Nephron progenitor cell (in vitro differentiated cells): ENCODE data around the gene IFNAR1.

Source experiments
- DNase-seq: peaks from one replicate; pipeline ENCODE4 v3.0.0; 2021
- H3K27ac Mint-ChIP-seq: 2 replicates; pipeline ENCODE4 v1.8.0; 2021; ENCODE audit warnings: mild to moderate bottlenecking, moderate library complexity, mixed read lengths
- H3K27me3 Mint-ChIP-seq: 2 replicates; pipeline ENCODE4 v1.8.0; 2021; ENCODE audit warnings: mild to moderate bottlenecking, low read depth, mixed read lengths; ENCODE audit not compliant: poor library complexity
- H3K36me3 Mint-ChIP-seq: 2 replicates; pipeline ENCODE4 v1.8.0; 2021; ENCODE audit warnings: low read depth, mixed read lengths
- H3K4me1 Mint-ChIP-seq: 2 replicates; pipeline ENCODE4 v1.8.0; 2021; ENCODE audit warnings: mixed read lengths
- H3K4me3 Mint-ChIP-seq: 2 replicates; pipeline ENCODE4 v1.8.0; 2021; ENCODE audit warnings: mild to moderate bottlenecking, moderate library complexity, mixed read lengths
- H3K9me3 Mint-ChIP-seq: 2 replicates; pipeline ENCODE4 v1.8.0; 2021; ENCODE audit warnings: mild to moderate bottlenecking, moderate library complexity, mixed read lengths
- TF ChIP-seq, protein P1 (sequence below): fragments of 200-600 bp; sonication (generic); IDR thresholded peaks from 2 replicates; pipeline ENCODE4 v1.5.0; 2021; ENCODE audit warnings: antibody characterized with exemption

The IFNAR1 gene

DNA sequence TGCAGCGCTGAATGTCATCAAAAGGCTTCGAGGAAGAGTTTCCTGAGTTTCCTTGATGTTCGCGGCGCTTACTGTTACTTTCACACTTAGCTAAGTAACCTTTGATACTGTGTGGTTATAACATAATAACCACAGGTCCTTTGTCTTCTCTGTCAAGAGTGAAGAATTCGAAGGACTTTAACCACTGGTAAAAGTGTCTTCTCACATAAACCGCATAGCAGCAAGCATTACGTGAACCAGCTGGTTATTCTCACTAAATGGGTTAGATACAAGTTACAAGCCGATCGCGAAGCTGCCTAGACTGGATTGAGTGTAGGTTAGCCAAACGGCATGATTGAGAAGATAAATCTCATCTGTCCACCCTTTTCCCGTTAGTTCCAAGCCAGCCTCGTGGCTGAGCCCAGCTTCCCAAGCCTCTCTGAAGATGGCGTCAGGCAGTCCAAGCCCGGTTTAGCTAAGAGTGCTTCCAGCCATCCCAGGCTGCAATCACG lies 60.1 kb downstream of the IFNAR1 start:
- Mint-ChIP-seq H3K9me3 (no peaks in the 10 kb centered on the region), H3K36me3 (no peaks in the 10 kb centered on the region), H3K4me3 (no peak overlapping the region), H3K27ac (no peak overlapping the region), H3K4me1 (peaks cover 19% of the 10 kb centered on the region), H3K27me3 (peaks cover 11% of the 10 kb centered on the region)
- TF ChIP-seq, protein P1, sequence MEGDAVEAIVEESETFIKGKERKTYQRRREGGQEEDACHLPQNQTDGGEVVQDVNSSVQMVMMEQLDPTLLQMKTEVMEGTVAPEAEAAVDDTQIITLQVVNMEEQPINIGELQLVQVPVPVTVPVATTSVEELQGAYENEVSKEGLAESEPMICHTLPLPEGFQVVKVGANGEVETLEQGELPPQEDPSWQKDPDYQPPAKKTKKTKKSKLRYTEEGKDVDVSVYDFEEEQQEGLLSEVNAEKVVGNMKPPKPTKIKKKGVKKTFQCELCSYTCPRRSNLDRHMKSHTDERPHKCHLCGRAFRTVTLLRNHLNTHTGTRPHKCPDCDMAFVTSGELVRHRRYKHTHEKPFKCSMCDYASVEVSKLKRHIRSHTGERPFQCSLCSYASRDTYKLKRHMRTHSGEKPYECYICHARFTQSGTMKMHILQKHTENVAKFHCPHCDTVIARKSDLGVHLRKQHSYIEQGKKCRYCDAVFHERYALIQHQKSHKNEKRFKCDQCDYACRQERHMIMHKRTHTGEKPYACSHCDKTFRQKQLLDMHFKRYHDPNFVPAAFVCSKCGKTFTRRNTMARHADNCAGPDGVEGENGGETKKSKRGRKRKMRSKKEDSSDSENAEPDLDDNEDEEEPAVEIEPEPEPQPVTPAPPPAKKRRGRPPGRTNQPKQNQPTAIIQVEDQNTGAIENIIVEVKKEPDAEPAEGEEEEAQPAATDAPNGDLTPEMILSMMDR = no peak
- DNase-seq = no peak

DNA sequence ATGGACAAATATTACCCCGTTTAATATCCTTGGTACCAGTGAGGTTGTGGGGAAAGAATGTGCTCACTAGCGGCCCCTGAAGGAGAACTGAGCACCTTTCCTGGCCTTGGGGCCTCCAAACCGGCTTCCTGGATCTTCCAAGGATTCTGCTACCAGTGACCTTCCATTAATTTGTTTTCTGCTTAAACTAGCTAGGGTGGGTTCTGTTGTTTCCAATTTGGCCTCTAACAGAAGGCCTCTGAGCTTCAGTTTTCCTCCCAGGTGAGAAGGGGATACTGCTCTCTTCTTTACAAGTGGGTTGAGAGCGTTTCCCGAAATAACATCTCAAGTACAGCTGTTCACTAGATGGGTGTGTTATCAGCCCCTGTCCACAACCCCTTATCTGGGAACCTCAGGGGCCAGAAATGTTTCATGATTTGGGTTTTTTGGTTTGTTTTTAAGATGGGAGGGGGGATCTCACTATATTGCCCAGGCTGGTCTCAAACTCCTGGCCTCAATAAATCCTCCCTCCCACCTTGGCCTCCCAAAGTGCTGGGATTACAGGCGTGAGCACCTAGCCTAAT lies 61.5 kb downstream of the IFNAR1 start:
- no peak for DNase-seq
- TF ChIP-seq, protein P1 = no peak
- H3K27ac Mint-ChIP-seq = no peak overlapping the region
- H3K9me3 Mint-ChIP-seq = no peaks in the 10 kb centered on the region
- no peaks in the 10 kb centered on the region for H3K36me3 Mint-ChIP-seq
- no peak overlapping the region for H3K4me3 Mint-ChIP-seq
- peaks cover 11% of the 10 kb centered on the region for H3K27me3 Mint-ChIP-seq
- H3K4me1 Mint-ChIP-seq = peaks cover 12% of the 10 kb centered on the region

DNA sequence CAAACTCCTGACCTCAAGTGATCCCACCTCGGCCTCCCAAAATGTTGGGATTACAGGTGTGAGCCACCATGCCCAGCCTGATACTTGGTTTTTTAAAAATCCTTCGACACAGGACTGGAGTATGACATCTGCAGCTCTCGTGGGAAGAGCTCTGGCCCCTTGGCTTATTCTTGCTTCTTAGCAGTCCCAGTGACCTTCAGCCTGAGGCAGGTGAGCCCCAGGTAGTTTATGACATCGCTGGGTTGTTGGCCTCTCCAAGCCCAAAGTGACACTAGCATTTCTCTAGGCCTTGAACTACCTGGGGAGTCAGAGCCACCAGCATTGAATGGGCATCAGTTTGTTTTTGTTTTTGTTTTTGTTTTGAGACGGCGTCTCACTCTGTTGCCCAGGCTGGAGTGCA lies 62.5 kb downstream of the IFNAR1 start:
- DNase-seq = no peak

DNA sequence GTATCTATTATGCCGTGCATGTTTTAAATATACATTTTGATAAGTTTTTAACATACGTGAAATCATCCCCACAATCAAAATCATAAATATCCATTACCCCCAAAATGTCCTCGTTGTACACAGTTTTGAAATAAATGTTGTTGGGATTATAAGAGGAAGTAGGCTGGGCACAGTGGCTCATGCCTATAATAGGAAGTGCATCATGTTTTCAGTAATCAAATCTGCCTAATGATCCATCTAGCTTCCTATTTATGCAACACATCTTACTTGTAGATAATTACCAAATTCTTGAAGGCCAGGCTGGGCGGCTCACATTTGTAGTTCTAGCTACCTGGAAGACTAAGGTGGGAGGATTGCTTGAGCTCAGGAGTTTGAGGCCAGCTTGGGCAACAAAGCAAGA lies 63.4 kb downstream of the IFNAR1 start:
- peaks cover 8% of the 10 kb centered on the region for H3K27me3 Mint-ChIP-seq
- H3K4me3 Mint-ChIP-seq = no peak overlapping the region
- no peaks in the 10 kb centered on the region for H3K36me3 Mint-ChIP-seq
- no peaks in the 10 kb centered on the region for H3K9me3 Mint-ChIP-seq
- H3K4me1 Mint-ChIP-seq = peaks cover 15% of the 10 kb centered on the region
- DNase-seq = no peak
- no peak overlapping the region for H3K27ac Mint-ChIP-seq
- TF ChIP-seq, protein P1 = no peak

More for the DNA sequence above, 62.5 kb downstream of the IFNAR1 start:
- Mint-ChIP-seq H3K36me3 (no peaks in the 10 kb centered on the region), H3K4me3 (no peak overlapping the region), H3K27ac (no peak overlapping the region), H3K9me3 (no peaks in the 10 kb centered on the region), H3K27me3 (peaks cover 8% of the 10 kb centered on the region), H3K4me1 (peaks cover 15% of the 10 kb centered on the region)
- TF ChIP-seq, protein P1 = no peak

DNA sequence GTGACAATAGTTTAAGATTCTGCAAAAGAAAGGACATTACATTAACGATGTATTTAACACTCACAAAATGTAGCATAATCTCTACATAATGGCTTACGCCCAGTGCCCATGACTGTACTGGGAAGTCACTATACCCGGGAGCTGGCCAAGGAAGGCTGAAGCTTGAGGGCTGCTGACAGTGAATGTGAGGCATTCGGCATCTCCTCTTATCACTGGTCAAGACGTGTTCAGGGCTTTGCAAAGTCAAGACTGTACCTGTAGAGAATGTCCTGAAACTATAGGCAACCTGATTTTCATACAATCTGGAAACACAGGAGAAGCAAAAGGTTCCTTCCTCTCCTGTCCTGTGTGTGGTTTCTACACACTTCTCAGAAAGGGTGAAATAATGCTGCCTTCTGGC lies 65.7 kb downstream of the IFNAR1 start:
- DNase-seq = no peak
- H3K36me3 Mint-ChIP-seq = no peaks in the 10 kb centered on the region
- no peak overlapping the region for H3K27ac Mint-ChIP-seq
- no peaks in the 10 kb centered on the region for H3K9me3 Mint-ChIP-seq
- H3K4me1 Mint-ChIP-seq = peaks cover 16% of the 10 kb centered on the region
- peaks cover 5% of the 10 kb centered on the region for H3K27me3 Mint-ChIP-seq
- H3K4me3 Mint-ChIP-seq = no peak overlapping the region
- TF ChIP-seq, protein P1 = no peak

DNA sequence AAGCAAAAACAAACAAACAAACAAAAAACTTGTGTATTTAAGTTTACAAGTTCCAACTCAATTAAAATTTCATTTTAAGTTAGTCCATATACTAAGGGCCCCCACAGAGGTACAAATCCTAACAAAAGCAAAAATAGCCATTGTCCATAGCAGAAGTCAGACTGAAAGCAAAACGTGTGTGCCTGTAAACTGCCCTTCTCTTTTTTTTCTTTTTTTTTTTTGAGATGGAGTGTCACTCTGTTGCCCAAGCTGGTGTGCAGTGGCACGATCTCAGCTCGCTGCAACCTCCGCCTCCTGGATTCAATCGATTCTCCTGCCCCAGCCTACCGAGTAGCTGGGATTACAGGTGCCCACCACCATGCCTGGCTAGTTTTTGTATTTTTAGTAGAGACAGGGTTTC lies 66.9 kb downstream of the IFNAR1 start:
- TF ChIP-seq, protein P1 = no peak
- H3K27ac Mint-ChIP-seq = no peak overlapping the region
- H3K4me1 Mint-ChIP-seq = peaks cover 23% of the 10 kb centered on the region
- H3K27me3 Mint-ChIP-seq = peaks cover 5% of the 10 kb centered on the region
- DNase-seq = no peak
- H3K9me3 Mint-ChIP-seq = no peaks in the 10 kb centered on the region
- no peaks in the 10 kb centered on the region for H3K36me3 Mint-ChIP-seq
- no peak overlapping the region for H3K4me3 Mint-ChIP-seq
